LNCaP clone FGC (cell line): ENCODE measurements around the gene KRTAP5-4.
A peak's percentile ranks its signal among the peaks of the same experiment; 100 is the strongest.

ENCODE experiments used
- DNase-seq: peaks from one replicate; pipeline ENCODE4 v3.0.0-alpha.2; 2011; ENCODE audit warnings: low read depth
- H3K4me3 ChIP-seq: 2 replicates; pipeline ENCODE4 v1.5.1; 2011; ENCODE audit warnings: mild to moderate bottlenecking, low read depth, low read length, control low read depth
- TF ChIP-seq, protein P1 (sequence below): IDR thresholded peaks from 2 replicates; pipeline ENCODE4 v1.5.1; 2012; ENCODE audit warnings: mild to moderate bottlenecking; ENCODE audit not compliant: control insufficient read depth, insufficient read depth; ENCODE audit errors: extremely low read depth

KRTAP5-4 gene

DNA sequence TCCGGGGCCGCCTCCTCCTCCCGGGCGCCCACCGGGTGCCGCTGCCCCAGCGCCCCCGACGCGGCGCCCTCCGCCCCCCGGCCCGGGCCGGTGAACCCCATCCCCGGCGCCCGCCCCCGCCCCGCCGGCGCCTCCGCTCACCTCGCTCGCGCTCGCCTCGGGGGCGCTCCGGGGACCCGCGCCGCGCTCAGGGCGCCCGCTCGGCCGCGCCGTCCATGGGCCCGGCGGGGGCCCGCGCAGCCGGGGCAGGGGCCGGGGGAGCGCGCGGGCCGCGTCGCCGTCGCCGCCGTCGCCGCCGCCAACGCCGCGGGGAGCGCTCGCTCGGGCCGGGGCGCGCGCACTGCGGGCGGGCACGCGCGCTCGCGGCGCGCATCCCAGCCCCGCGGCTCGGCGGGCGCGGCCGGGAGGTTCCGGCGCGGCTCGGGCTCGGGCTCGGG lies 50.2 kb downstream of the KRTAP5-4 start:
- H3K4me3 ChIP-seq = peak overlapping the region; percentile 83
- no peak for DNase-seq
- TF ChIP-seq, protein P1, sequence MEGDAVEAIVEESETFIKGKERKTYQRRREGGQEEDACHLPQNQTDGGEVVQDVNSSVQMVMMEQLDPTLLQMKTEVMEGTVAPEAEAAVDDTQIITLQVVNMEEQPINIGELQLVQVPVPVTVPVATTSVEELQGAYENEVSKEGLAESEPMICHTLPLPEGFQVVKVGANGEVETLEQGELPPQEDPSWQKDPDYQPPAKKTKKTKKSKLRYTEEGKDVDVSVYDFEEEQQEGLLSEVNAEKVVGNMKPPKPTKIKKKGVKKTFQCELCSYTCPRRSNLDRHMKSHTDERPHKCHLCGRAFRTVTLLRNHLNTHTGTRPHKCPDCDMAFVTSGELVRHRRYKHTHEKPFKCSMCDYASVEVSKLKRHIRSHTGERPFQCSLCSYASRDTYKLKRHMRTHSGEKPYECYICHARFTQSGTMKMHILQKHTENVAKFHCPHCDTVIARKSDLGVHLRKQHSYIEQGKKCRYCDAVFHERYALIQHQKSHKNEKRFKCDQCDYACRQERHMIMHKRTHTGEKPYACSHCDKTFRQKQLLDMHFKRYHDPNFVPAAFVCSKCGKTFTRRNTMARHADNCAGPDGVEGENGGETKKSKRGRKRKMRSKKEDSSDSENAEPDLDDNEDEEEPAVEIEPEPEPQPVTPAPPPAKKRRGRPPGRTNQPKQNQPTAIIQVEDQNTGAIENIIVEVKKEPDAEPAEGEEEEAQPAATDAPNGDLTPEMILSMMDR = no peak
